ENCODE measurements around the gene CHRNA10. TPM values are rescaled to one million over a fixed set of nuclear protein-coding genes. Genes with fewer than 3 reads are reported as not detected.
"Not testable (repeated sequence)": the region's sequence is repeated elsewhere in the genome, so short reads cannot be mapped to it uniquely, and the experiment has no call there.

The CHRNA10 gene
- total RNA-seq, 1 experiment from 2014 or later = 0.94 TPM

DNA sequence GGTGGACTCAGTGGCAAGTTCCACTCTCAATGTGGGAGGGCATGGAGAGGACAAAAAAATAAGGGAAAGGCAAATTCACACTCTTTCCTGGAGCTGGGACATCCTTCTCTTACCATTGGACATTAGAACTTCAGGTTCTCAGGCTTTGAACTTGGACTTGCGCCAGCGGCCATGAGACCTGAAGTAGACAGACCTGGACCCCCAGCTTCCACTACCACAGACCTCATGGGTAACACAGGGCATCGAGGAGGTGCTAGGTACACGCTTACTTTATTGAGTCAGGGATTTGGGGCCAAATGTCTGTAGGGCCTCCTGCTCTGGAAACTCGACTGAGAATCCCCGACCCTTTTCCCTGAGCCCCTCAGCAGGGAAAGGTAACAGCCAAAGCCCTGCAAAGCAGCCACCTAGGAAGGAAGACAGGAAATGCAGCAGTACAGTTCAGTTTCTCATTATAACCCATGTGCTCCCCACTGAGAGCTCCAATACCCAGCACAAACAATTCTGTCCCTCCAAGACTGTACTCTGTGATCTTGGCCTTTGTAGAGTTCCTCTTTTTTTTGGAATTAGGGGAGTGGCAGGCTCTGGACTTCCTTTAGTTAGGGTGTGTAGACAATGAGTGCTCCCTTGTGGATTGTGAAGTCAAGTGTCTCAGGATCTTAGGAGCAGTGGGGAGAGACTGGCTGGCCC is 5.7 kb downstream of the CHRNA10 start:
- DNase-seq (ENCODE audit: low read depth) = no peak

DNA sequence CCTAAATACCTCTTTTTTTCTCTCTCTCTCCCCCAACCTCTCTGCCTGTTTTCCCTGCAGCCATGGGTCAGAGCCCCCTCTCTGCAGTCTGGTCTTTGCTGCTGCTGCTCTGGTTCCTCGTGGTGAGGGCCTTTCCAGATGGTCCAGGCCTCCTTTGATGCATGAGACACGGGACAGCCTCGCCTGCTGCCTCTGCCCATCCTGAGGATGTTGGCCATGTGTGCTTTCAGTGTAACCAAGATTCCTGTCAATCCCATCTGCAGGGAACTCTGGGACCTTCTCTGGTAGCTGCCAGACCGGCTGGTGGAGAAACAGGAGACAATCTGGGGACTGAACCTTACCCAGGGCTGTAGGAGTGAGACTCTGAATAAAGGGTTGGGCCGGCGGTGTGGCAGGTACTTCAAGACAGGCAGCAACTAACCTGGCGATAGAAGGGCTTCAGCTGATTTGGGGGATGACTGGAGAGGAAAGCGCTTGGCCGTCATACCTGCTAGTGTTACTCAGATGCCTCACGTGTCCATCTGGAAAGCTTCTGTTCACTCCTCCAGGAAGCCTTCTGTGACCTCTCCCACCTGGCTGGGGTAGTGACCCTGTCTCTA is 7.1 kb downstream of the CHRNA10 start:
- no peak for DNase-seq (ENCODE audit: low read depth)

DNA sequence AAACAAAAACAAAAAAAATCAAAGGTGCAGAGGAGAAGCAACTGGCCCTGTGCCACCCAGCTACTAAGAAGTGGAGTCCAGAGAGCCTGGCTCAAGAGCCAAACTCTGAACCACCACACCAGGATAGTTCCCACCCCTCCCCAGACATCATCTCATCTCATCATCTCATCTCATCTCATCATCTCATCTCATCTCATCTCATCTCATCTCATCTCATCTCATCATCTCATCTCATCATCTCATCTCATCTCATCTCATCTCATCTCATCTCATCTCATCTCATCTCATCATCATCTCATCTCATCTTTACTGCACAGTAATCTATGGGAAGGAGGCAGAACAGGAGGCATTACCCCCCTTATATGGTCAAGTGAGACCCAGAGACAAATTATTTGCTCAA is 8.3 kb downstream of the CHRNA10 start:
- no peak for DNase-seq (ENCODE audit: low read depth)

DNA sequence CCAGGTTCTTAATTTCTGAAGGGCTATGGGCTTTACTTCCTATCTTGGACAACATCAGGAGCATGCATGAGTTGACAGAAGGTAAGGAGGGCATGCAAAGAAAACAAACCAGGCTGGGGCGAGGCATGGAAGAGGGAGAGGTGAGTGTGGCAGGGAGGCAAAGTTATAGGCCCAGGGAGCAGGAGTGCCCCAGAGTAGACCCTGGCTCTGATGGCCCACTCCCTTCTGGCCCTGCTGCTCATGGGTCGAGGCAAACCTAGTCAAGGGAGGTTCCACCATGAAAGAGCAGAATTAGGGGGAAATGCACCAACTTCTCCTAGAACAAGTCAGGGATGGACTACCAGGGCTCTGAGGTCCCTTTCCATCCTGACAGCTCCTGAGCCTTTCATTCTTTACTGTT is 10.2 kb downstream of the CHRNA10 start:
- no peak for DNase-seq (ENCODE audit: low read depth)

DNA sequence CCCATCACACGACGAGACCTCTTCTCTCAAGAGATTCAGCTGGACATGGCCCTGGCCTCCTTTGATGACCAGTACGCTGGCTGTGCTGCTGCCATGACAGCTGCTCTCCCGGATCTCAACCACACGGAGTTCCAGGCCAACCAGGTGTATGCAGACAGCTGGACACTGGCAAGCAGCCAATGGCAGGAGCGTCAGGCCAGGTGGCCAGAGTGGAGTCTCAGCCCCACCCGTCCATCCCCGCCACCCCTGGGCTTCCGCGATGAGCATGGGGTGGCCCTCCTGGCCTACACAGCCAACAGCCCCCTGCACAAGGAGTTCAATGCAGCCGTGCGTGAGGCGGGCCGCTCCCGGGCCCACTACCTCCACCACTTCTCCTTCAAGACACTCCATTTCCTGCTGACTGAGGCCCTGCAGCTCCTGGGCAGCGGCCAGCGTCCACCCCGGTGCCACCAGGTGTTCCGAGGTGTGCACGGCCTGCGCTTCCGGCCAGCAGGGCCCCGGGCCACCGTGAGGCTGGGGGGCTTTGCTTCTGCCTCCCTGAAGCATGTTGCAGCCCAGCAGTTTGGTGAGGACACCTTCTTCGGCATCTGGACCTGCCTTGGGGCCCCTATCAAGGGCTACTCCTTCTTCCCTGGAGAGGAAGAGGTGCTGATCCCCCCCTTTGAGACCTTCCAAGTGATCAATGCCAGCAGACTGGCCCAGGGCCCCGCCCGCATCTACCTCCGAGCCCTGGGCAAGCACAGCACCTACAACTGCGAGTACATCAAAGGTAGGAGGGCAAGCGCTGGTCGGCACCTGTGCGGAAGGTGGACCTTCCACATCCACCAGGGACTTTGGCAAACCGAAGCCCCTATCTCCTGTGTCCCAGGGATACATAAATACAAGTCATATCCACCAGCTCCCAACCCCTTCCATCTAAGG is 11.3 kb downstream of the CHRNA10 start:
- no peak for DNase-seq (ENCODE audit: low read depth)

DNA sequence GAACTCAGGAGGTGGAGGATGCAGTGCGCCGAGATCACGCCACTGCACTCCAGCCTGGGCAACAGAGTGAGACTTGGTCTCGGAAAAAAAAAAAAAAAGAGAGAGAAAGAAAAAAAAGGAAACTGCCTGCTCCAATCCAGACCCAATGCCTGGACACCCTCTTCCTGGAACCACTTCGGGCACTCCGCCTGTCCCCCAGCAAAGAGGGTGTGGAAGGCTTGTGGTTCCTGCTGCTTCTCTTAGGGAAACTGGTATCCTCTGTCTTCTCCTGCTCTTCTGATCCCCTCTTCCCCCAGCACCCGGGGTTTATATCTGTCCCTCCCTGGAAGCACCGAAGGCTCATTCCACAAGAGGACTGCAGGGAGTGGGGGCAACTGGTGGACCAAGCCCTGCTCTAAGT is 12.9 kb downstream of the CHRNA10 start:
- DNase-seq (ENCODE audit: low read depth) = no peak

DNA sequence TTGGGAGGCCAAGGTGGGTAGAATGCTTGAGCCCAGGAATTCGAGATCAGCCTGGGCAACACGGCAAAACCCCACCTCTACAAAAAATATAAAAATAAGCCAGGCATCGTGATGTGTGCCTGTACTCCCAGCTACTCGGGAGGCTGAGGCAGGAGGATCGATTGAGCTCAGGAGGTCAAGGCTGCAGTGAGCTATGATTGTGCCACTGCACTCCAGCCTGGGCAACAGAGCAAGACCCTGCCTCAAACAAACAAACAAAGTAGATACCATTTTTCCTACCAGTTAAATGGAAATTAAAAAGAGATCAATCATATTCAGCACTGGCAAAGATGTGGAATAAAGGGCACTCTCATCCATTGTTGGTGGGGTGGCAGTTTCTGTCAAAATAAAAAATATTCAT is 13.9 kb downstream of the CHRNA10 start:
- DNase-seq (ENCODE audit: low read depth) = not testable (repeated sequence)

DNA sequence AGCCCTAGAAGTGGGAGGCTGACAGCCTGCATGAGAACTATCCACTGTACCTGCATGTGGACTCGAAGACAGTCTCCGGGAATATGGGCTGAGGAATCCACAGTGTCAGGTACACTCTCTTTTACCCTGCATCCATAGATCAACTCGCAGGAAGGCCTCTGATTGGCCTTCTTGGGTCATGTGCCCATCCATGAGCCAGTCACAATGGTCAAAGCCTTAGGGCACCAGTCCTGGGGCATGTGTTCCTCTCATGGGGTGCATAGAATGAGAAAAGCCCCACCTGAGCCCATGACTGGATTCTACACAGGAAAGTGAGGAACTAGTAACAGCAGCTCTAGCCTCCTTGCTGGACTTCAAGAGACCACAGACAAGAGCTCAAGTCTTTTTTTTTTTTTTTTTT is 15.6 kb downstream of the CHRNA10 start:
- DNase-seq (ENCODE audit: low read depth) = no peak

DNA sequence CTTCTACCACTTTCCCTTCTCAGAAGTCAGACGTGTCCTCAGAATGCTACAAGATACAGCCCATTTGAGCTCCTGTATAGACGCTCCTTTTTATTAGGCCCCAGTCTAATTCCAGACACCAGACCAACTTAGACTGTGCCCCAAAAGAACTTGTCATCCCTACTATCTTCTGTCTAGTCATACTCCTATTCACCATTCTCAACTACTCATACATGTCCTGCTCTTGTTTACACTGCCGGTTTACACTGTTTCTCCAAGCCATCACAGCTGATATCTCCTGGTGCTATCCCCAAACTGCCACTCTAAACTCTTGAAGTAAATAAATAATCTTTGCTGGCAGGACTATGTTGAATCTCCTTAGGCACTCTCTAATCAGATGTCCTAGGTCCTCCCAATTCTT is 18.7 kb downstream of the CHRNA10 start:
- not testable (repeated sequence) for DNase-seq (ENCODE audit: low read depth)

DNA sequence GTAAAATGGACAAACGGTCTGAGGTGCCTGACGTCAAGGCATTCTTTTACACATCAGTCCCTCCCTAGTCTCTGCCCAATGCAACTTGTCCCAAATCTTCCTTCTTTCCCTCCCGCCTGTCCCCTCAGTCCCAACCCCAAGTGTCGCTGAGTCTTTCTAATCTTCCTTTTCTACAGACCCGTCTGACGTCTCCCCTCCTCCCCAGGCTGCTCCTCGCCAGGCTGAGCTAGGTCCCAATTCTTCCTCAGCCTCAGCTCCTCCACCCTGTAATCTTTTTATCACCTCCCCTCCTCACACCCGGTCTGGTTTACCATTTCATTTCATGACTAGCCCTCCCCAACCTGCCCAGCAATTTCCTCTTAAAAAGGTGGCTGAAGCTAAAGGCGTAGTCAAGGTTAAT is 21.8 kb downstream of the CHRNA10 start:
- DNase-seq (ENCODE audit: low read depth) = not testable (repeated sequence)

DNA sequence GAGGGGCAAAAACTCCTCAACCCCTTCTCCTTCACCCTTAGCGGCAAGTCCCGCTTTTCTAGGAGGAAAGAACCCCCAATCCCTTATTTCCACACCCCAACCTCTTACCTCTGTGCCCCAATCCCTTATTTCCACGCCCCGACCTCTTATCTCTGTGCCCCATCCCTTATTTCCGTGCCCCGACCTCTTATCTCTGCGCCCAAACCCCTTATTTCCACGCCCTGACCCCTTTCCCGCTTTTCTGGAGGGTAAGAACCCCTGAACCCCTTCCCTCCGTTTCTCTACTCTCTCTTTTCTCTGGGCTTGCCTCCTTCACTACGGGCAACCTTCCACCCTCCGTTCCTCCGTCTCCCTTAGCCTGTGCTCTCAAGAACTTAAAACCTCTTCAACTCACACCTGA is 22.3 kb downstream of the CHRNA10 start:
- not testable (repeated sequence) for DNase-seq (ENCODE audit: low read depth)

DNA sequence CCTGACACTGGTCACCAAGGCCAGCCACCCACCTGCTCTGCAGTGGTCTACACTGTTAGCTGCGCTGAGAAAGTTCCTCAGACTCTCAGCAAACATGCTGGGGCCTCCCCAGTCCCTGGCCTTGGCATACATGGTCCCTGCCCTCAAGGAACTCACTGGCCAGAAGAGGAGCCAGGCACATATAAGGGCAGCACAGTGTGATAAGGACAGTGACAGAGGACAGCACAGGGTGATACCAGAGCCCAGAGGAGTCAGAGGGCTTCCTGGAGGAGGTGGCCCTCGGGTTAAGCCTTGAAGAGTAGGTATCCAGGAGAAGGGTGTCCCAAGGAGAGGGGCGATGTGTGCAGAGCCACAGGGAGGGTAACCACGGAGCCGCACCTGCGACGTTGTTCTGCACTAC is 25.6 kb downstream of the CHRNA10 start:
- DNase-seq (ENCODE audit: low read depth) = no peak

DNA sequence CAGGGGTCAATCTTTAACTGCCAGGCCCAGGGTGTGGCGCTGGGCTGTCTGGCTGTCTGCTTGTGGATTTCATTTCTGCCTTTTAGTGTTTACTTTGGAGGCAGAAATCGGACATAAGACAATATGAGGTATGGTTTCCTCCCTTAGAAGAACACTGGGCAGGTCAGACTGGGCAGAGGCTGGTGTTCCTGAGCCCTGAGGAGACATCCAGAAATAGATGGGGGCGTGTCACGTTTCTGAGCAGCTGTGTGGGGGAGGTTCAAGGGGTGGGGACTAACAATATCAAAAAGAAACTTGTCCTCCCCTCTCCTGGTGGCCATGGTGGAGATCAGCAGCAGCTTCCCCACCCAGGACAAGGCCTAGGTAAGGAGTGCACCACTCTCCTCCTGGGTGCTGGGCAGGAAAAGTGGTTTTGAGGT is 26.4 kb downstream of the CHRNA10 start, which contains the start of gene ART1:
Gene ART1 (plus strand): TSS at position 312 of the 419 bp plus-strand sequence. CDS start 14,086 bp downstream, outside the sequence.
- DNase-seq (ENCODE audit: low read depth) = no peak

DNA sequence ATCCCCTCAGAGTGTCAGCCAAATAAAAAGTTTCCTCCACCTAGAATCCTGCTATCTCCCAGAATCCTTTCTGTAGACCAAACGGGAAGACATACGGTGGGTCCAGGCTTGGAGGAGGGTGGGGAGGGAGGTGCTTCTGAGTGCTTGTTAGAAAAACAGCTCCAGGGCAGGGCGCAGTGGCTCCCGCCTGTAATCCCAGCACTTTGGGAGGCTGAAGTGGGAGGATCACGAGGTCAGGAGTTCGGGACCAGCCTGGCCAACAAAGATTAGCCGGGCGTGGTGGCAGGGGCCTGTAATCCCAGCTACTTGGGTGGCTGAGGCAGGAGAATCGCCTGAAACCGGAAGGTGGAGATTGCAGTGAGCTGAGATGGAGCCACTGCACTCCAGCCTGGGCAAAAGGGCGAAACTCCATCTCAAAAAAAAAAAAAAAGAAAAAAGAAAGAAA is 28.1 kb downstream of the CHRNA10 start:
- DNase-seq (ENCODE audit: low read depth) = not testable (repeated sequence)

DNA sequence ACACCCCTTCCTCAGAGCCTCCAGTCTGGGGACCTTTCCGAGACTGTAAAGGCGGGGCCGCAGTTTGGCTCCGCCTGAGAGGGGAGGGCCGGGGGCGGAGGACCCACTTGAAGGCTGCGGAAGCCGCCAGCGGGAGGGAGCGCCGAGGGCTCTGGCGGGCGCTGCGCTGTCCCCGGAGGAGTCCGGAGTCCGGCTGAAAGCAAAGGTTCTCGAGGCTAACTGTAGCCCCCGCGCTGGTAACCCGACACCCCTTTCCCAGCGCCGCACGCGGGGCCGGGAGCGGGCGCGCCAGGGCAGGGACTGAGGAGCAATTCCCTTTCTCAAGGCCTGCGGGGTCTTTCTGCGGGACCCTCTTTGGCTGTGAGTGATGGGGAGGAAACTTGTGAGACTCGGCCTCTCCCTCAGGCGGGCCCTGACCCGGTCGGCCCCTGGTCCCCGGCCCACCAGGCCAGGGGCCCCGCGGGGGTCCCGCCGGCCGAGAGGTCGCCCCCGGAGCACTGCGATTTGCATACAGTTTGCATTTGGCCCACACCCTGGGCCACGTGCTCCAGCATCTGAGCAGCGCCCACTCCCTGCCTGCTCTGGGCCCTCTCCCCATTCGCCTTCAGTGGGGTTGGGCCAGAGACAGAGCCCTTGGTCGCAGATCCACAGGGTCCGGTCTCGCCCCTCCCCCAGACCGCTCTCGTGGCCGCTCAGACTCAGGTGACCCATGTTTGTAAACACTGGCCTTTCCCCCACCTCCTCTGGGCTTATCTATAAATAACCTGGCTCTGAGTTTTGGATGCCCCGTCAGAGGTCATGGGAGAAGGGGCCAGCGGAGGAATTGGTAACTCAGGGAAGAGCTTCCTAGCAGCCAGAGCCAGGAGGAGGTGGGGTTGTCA is 28.9 kb downstream of the CHRNA10 start:
- peak; percentile 66 for DNase-seq (ENCODE audit: low read depth)

DNA sequence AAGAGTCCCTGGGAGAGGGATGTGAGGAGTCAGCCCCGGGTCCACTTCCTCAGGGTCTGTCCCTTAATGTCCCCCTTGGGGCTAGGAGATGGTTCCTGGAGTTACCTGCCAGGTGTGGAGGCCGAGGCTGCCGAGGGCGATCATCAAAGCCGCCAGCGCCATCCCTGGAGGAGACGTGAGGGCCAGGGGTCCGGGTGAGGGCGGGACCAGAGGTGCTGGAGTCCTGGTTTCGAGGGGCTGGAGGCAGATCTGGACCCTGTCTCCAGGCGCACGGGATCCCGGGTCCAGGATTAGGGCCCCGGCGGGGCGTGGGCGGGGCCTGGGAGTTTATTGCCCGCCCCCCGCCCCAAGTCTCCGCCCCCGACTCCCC is 29.5 kb downstream of the CHRNA10 start, which contains the start of gene ART5:
Gene ART5 (minus strand): TSS at position 292 of the 370 bp plus-strand sequence. CDS start 130 bp downstream, at position 162.
- no peak for DNase-seq (ENCODE audit: low read depth)

DNA sequence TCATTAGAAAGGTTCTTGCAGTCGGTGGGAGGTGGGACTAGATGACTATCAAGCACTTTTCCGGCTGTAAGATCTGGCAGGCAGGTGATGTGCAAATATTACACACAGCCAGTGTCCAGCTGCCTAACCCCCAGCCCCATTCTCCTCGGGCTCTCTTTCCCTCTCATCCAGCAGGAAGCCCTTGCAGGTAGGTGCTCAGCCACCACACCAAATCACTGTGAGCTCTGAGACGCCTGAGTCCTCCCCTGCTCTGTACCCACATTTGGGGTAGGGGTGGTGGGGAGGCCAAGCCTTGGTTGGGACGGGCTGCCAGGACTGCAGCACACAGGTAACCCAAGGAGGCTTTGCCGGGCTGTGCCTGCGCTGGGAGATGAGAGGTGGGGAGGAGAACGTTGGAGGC is 30.0 kb downstream of the CHRNA10 start:
- DNase-seq (ENCODE audit: low read depth) = no peak

DNA sequence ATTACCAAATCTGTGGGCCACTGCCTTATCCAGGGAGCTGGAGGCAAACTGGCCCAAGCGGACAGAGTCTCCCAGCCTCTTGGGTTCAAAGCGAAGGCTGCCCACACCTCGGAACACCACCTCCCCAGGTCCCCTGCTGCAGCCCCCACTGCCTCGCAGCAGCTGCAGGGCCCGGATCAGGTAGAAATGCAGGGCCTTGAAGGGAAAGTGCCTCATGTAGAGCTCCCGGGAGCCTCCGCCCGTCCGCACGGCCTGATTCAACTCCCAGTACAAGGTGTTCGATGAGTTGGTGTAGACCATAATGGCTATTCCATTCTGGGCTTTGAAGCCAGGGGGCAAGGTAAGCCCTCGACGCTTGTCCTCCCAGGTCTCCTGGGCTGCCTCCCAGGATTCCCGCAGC is 31.3 kb downstream of the CHRNA10 start:
- DNase-seq (ENCODE audit: low read depth) = no peak

DNA sequence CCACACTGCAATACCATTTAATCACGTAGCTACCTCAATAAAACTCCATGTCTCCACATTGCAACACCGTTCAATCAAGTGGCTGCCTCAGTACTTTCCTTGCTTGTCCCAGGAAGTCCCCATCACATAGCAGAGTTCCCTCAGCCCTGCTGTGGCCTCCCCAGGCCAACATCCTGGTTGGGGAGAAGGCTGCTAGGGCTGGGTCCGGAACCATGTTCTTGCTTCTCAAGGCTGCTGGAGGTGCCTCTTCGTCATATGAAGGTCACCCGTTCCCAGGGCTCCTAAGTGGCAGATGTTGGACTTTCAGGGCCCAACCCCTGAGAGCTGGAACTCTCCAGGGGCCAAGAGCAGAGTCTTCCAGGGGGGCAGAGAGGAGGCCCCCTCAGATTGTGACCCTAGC is 32.7 kb downstream of the CHRNA10 start:
- DNase-seq (ENCODE audit: low read depth) = no peak

DNA sequence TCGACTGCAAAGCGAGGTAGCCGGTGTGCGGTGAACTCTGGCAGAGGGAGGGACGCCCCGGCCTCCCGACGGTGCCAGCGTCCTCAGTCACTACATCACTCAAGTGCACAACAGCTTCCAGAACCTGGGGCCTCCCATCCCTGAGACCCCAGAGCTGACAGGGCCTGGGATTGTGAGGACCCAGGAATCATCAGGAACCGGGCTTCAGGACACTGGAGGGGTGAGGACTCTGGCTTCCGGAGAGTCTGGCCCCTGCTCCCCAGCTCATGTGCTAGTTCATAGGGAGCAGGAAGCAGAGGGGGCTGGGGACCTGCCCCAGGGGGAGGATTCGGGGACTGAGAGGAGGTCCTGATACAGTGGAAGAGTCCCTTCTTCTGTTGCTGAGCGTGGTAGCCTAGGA is 34.0 kb downstream of the CHRNA10 start:
- no peak for DNase-seq (ENCODE audit: low read depth)

DNA sequence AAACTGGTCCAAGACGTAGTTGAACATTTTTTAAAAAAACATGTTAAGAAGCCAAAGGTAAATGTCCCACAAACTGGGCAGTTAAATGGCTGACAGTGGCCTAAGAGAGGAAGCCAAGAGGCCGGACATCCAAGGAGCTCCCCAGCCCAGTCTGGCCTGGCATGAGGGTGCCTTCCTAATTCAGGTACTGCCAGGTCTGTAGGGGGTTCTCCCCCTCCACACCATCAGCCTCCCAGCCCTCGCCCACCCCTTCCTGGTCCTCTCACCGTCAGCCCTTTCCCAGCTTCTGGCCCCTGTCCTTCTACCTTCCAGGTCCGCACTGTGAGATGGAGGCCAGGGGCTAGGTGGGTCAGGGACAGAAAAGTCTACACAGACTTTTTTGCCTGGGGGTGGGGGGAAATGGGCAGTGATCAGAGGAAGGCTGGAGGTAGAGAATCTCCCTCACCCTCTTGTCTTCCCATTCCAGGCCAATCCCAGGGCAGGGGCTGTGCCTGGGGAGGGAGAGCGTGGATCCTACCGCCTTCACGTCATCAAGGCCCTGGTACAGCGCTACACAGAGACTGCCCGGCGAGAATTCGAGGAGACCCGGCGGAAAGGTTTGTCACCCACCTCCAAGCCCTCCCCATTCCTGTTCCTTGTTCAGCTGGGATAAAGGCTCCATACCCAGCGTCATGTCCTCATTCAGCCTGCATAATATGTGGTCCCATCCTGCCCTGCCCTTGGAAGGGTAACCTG is 35.4 kb downstream of the CHRNA10 start:
- DNase-seq (ENCODE audit: low read depth) = no peak

Measured in M059J (cell line).